OCI-LY7 (cell line): ENCODE data around the gene BPIFB3. TPM values are rescaled to one million over a fixed set of nuclear protein-coding genes. Genes with fewer than 3 reads are reported as not detected.

Experiments used
- BruUV-seq: library from RNA; stranded (reverse); fragments of 400-500 nt; replicated peaks from 2 replicates; lab custom pipeline; 2021; lab: Mats Ljungman, UMichigan
- CTCF ChIA-PET: fragments of 300-600 bp; sonication (Branson Sonifier 250); formaldehyde crosslinking; loops from one replicate; lab custom pipeline; 2022; ENCODE audit warnings: antibody characterized with exemption; ENCODE audit not compliant: unreplicated experiment; lab: Charles Lee
- POLR2A ChIA-PET: fragments of 300-600 bp; sonication (Branson Sonifier 250); formaldehyde crosslinking; loops from one replicate; lab custom pipeline; 2022; ENCODE audit warnings: antibody characterized with exemption; lab: Charles Lee
- DNase-seq: peaks from one replicate; pipeline ENCODE4 v3.0.0-alpha.2; 2015; ENCODE audit warnings: low spot score
- H2AFZ ChIP-seq: fragments of 200-600 bp; sonication (generic), shearing (Covaris generic); 2 replicates; pipeline ENCODE4 v1.6.1; 2014; ENCODE audit warnings: mild to moderate bottlenecking, antibody characterized with exemption, low read length, moderate library complexity
- H3K27ac ChIP-seq: fragments of 200-600 bp; sonication (generic); 2 replicates; pipeline ENCODE4 v1.5.1; 2014; ENCODE audit warnings: mixed run types, low read depth, mild to moderate bottlenecking, moderate library complexity, low read length, inconsistent platforms; ENCODE audit not compliant: poor library complexity, severe bottlenecking
- H3K36me3 ChIP-seq: fragments of 200-600 bp; sonication (generic); 2 replicates; pipeline ENCODE4 v1.6.1; 2014; ENCODE audit warnings: mild to moderate bottlenecking, antibody characterized with exemption, low read length, moderate library complexity, mixed read lengths; ENCODE audit not compliant: insufficient read depth
- H3K4me1 ChIP-seq: fragments of 200-600 bp; sonication (generic); 2 replicates; pipeline ENCODE4 v1.5.1; 2014; ENCODE audit warnings: mild to moderate bottlenecking, low read length; ENCODE audit not compliant: insufficient read depth, poor library complexity, severe bottlenecking
- H3K4me2 ChIP-seq: fragments of 200-600 bp; sonication (generic); 2 replicates; pipeline ENCODE4 v1.6.1; 2014; ENCODE audit warnings: mild to moderate bottlenecking, low read length
- H3K4me3 ChIP-seq: fragments of 200-600 bp; sonication (generic); 2 replicates; pipeline ENCODE4 v1.5.1; 2014; ENCODE audit warnings: mild to moderate bottlenecking, low read depth, low read length; ENCODE audit not compliant: poor library complexity, severe bottlenecking
- H3K79me2 ChIP-seq: fragments of 200-600 bp; sonication (generic); 2 replicates; pipeline ENCODE4 v1.6.1; 2016; ENCODE audit warnings: low read depth, mild to moderate bottlenecking, low read length, moderate library complexity, mixed read lengths; ENCODE audit not compliant: insufficient read depth
- H3K9me2 ChIP-seq: fragments of 200-600 bp; sonication (generic); 2 replicates; pipeline ENCODE4 v1.6.1; 2016; ENCODE audit warnings: mild to moderate bottlenecking, low read length, mixed read lengths; ENCODE audit not compliant: insufficient read depth
- H3K9me3 ChIP-seq: fragments of 200-600 bp; sonication (generic); 2 replicates; pipeline ENCODE4 v1.6.1; 2014; ENCODE audit warnings: mild to moderate bottlenecking, mixed run types, low read length, mixed read lengths
- H4K20me1 ChIP-seq: fragments of 200-600 bp; sonication (generic); 2 replicates; pipeline ENCODE4 v1.6.1; 2014; ENCODE audit warnings: mild to moderate bottlenecking, antibody characterized with exemption, low read length, moderate library complexity, mixed read lengths; ENCODE audit not compliant: insufficient read depth
- EZH2phosphoT487 ChIP-seq: fragments of 200-600 bp; sonication (generic); IDR thresholded peaks from 2 replicates; pipeline ENCODE4 v1.6.1; 2018; ENCODE audit warnings: low read depth, borderline replicate concordance, mild to moderate bottlenecking, mixed run types, antibody characterized with exemption, low read length, moderate library complexity, mixed read lengths
- intact Hi-C: fragments of 100-400 bp; cut with micrococcal nuclease; formaldehyde crosslinking; loops from one replicate; pipeline ENCODE4 v1.10.0; 2022; ENCODE audit not compliant: unreplicated experiment
- total RNA-seq, 2 experiments: library from RNA; depleted of rRNA in 1 of 2; stranded (reverse); fragments of >200 nt in 1 of 2; shearing (Covaris generic) in 1 of 2; gene quantifications; 2 replicates each; pipeline ENCODE4 v1.2.3, GENCODE V29; 2014 to 2022
- TF ChIP-seq, protein P1 (sequence below): fragments of 200-600 bp; sonication (generic); conservative IDR thresholded peaks from 2 replicates; pipeline ENCODE4 v1.5.1; 2014; ENCODE audit warnings: mild to moderate bottlenecking, antibody characterized with exemption, low read length, moderate library complexity, mixed read lengths

BPIFB3 gene
- total RNA-seq, 2 experiments from 2014 or later = not detected

DNA sequence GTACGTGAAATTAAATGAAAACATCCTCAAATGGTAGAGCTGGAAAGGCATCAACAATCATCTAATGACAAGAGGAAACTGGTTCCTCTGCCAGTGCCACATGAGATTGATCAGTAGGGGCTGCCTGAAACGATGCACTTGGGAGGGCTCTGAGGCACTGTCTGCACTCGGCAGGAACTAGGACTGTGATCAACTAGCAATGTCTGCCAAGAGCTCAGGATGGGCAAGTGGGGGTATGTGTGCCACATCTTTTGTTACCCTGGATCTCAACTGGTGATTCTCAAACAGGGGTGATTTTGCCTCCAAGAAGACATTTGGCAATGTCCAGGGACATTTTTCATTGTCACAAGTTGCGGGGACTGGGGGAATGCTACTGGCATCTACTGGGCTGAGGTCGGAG, 20.3 kb upstream of the BPIFB3 start:
- H3K9me2 ChIP-seq = no peaks in the 10 kb centered on the region
- H3K9me3 ChIP-seq = no peaks in the 10 kb centered on the region
- no peak overlapping the region for H3K4me3 ChIP-seq
- no peaks in the 10 kb centered on the region for H4K20me1 ChIP-seq
- H3K36me3 ChIP-seq = no peaks in the 10 kb centered on the region
- BruUV-seq = no TSS peak
- TF ChIP-seq, protein P1, sequence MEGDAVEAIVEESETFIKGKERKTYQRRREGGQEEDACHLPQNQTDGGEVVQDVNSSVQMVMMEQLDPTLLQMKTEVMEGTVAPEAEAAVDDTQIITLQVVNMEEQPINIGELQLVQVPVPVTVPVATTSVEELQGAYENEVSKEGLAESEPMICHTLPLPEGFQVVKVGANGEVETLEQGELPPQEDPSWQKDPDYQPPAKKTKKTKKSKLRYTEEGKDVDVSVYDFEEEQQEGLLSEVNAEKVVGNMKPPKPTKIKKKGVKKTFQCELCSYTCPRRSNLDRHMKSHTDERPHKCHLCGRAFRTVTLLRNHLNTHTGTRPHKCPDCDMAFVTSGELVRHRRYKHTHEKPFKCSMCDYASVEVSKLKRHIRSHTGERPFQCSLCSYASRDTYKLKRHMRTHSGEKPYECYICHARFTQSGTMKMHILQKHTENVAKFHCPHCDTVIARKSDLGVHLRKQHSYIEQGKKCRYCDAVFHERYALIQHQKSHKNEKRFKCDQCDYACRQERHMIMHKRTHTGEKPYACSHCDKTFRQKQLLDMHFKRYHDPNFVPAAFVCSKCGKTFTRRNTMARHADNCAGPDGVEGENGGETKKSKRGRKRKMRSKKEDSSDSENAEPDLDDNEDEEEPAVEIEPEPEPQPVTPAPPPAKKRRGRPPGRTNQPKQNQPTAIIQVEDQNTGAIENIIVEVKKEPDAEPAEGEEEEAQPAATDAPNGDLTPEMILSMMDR = no peak
- no peak for TF ChIP-seq EZH2phosphoT487
- no peak overlapping the region for H2AFZ ChIP-seq
- H3K4me1 ChIP-seq = no peaks in the 10 kb centered on the region
- intact Hi-C loops = no loop called here
- ChIA-PET POLR2A (interaction anchor here (0.7 kb wide), 1 partner anchor 111 kb away, joined by 3 read pairs; no protein-coding TSS in a partner anchor), CTCF (no interaction called here)
- no peak for DNase-seq
- H3K4me2 ChIP-seq = no peak overlapping the region
- H3K27ac ChIP-seq = no peak overlapping the region
- H3K79me2 ChIP-seq = no peaks in the 10 kb centered on the region

DNA sequence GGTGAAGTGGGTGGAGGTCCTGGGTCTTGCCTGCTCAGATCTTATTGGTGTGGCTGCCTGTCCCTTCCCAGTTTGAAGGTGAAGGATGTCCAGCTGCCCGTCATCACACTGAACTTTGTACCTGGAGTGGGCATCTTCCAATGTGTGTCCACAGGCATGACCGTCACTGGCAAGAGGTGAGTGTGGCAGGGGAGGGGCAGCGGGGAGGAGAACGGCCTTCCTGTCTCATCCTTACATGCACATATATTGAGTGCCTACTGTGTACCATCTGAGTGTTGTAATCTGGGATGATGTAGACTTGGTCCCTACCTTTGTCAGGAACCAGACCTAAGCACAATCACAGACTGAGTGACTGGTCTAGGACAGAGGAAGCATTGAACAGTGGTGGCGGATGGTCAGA, 19.6 kb upstream of the BPIFB3 start:
- intact Hi-C loops = no loop called here
- no TSS peak for BruUV-seq
- Histone ChIP-seq H3K36me3 (no peaks in the 10 kb centered on the region), H3K4me2 (no peak overlapping the region), H3K27ac (no peak overlapping the region), H2AFZ (no peak overlapping the region), H3K4me1 (no peaks in the 10 kb centered on the region), H3K9me2 (no peaks in the 10 kb centered on the region), H4K20me1 (no peaks in the 10 kb centered on the region), H3K9me3 (no peaks in the 10 kb centered on the region), H3K4me3 (no peak overlapping the region), H3K79me2 (no peaks in the 10 kb centered on the region)
- ChIA-PET CTCF (no interaction called here), POLR2A (no interaction called here)
- no peak for TF ChIP-seq EZH2phosphoT487
- TF ChIP-seq, protein P1 = no peak
- no peak for DNase-seq

DNA sequence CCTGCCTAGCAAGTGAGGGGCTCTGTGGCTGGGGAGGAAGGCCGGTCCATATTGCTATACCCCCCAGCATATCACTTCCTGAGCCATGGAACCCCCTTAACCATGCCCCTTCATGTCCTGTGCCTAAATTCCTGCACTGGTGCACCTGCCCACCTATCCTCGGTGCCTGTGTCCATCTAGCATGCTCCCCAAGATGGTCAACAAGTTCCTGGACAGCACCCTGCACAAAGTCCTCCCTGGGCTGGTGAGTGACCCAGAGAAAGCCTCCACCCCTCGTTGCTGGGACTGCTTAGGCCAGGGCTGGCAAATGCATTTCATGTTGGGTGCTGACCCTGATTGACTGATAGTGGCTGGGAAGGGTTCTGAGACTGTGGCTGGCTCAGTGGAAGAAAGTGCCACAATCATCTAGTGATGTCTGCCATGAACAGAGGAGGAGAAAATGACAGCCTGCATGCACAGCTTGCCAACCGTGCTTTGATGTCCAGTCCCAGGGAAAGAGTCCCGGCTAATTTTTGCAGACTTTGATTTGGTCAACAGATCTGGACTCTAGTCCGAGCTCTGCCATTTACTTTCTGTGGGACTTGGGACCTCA, 18.7 kb upstream of the BPIFB3 start:
- ChIA-PET POLR2A (no interaction called here), CTCF (no interaction called here)
- H3K79me2 ChIP-seq = no peaks in the 10 kb centered on the region
- H2AFZ ChIP-seq = no peak overlapping the region
- no peaks in the 10 kb centered on the region for H3K9me3 ChIP-seq
- intact Hi-C loops = no loop called here
- H3K27ac ChIP-seq = no peak overlapping the region
- H3K4me3 ChIP-seq = no peak overlapping the region
- H3K4me1 ChIP-seq = no peaks in the 10 kb centered on the region
- no peaks in the 10 kb centered on the region for H3K36me3 ChIP-seq
- no peak overlapping the region for H3K4me2 ChIP-seq
- TF ChIP-seq EZH2phosphoT487 = no peak
- BruUV-seq = no TSS peak
- no peaks in the 10 kb centered on the region for H3K9me2 ChIP-seq
- no peak for DNase-seq
- H4K20me1 ChIP-seq = no peaks in the 10 kb centered on the region
